Lower leg skin (tissue), 4 donors: ENCODE data around the gene SDC4. TPM values are rescaled to one million over a fixed set of nuclear protein-coding genes. Genes with fewer than 3 reads are reported as not detected.

ENCODE experiments used
- DNase-seq, 2 donors: peaks; one replicate each; pipeline ENCODE4 v3.0.0-alpha.2; 2019; ENCODE audit warnings: low spot score in 2 of 2
- H3K4me3 ChIP-seq: fragments of 200-600 bp; sonication (generic); 2 replicates; pipeline ENCODE4 v1.5.1; 2017; ENCODE audit warnings: mild to moderate bottlenecking, low read depth; ENCODE audit not compliant: poor library complexity, severe bottlenecking
- POLR2A ChIP-seq, 2 donors: fragments of 450-650 bp; IDR thresholded peaks; one replicate each; pipeline ENCODE4 v1.6.1; 2016 to 2017; ENCODE audit warnings: antibody characterized with exemption in 2 of 2, mild to moderate bottlenecking in 1 of 2, moderate library complexity in 1 of 2
- WGBS, 2 donors: methylation state at CpG; one replicate each; pipeline ENCODE4 v1.1.5; 2018; 5-methylcytosine and 5-hydroxymethylcytosine counted together
- intact Hi-C: fragments of 100-400 bp; cut with DNase I; formaldehyde crosslinking; loops from one replicate; pipeline ENCODE4 v1.15.0; 2023; ENCODE audit warnings: low total_unique reads
- total RNA-seq, 4 donors: library from RNA; depleted of rRNA; stranded (reverse); fragments of >200 nt; gene quantifications; one replicate each; pipeline ENCODE4 v1.1.0, GENCODE V29; 2016
- TF ChIP-seq, protein P1 (sequence below), 3 donors: fragments of 450-650 bp; IDR thresholded peaks; one replicate each; pipeline ENCODE4 v1.5.1; 2016; ENCODE audit warnings: antibody characterized with exemption in 3 of 3, mild to moderate bottlenecking in 3 of 3, moderate library complexity in 2 of 3

Gene SDC4
- total RNA-seq, 4 donors from 2014 or later = 226 to 317 (median 278) TPM

DNA sequence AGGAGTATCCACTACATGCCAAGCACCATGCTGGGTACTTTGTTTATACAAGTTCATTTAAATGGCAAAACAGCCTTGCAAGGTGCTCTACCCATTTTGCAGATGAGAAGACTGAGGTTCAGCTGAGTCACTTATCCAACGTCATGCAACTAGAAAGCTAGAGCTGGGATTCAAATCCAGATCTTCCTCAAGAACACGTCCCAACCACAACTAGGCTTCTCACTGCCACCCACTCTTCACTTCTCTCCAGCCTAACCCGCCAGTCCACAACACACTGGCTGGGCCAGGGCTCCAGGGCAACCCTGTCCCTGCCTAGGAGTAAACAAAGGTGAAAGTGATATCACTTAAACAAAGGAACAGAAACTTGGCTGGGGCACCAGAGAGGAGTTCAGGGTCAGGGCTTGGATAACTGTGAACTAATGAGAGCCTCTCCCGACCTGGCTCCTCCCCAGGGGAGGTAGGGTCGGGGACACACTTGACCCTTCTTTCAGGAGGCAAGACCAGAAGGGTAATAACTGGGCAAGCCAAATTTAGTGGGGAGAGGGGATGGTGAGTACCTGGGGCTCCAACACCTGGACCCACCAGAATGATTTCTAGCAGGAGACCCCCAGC is 7.9 kb downstream of the SDC4 start:
- WGBS, 2 donors = 41 to 43% methylated on average over 5 of the region's 5 CpGs
- H3K4me3 ChIP-seq = no peak overlapping the region
- intact Hi-C loops = no loop called here
- DNase-seq = peak in 1 of 2 donors; percentile 47
- TF ChIP-seq POLR2A (IDR thresholded peaks at IDR 0.05) = no peak
- TF ChIP-seq, protein P1, sequence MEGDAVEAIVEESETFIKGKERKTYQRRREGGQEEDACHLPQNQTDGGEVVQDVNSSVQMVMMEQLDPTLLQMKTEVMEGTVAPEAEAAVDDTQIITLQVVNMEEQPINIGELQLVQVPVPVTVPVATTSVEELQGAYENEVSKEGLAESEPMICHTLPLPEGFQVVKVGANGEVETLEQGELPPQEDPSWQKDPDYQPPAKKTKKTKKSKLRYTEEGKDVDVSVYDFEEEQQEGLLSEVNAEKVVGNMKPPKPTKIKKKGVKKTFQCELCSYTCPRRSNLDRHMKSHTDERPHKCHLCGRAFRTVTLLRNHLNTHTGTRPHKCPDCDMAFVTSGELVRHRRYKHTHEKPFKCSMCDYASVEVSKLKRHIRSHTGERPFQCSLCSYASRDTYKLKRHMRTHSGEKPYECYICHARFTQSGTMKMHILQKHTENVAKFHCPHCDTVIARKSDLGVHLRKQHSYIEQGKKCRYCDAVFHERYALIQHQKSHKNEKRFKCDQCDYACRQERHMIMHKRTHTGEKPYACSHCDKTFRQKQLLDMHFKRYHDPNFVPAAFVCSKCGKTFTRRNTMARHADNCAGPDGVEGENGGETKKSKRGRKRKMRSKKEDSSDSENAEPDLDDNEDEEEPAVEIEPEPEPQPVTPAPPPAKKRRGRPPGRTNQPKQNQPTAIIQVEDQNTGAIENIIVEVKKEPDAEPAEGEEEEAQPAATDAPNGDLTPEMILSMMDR (IDR thresholded peaks at IDR 0.05) = no peak

DNA sequence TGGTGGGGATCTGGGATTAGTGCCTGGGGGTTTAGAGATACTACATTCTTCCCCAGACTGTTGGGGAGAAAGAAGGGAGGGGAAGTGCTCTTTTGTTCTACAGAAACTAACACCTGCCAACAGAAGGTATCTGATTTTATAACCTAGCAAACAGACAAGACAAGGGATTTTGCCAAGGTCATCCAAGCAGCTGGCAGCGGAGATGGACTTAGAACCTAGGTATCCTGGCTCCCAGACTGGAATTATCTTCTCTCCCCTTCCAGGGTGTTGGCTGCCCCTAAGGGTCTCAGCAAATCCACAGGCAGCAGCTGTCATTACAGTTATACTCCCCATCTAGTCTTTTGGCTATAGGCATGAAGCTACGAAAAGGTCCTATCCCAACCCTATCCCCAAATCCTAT is 8.4 kb downstream of the SDC4 start:
- 80 to 83% methylated on average over 2 of the region's 2 CpGs for WGBS, 2 donors
- intact Hi-C loops = no loop called here

GRCh38 chr20:45339084-45339483 is 9.1 kb downstream of the SDC4 start:
- peak in 1 of 2 donors; percentile 76 for DNase-seq
- H3K4me3 ChIP-seq = no peak overlapping the region
- TF ChIP-seq POLR2A (IDR thresholded peaks at IDR 0.05) = no peak
- TF ChIP-seq, protein P1 (IDR thresholded peaks at IDR 0.05) = no peak
- WGBS, 2 donors = 59% methylated on average over 6 of the region's 6 CpGs
- intact Hi-C loops = no loop called here

More for the DNA sequence above, 8.4 kb downstream of the SDC4 start:
- TF ChIP-seq, protein P1 (IDR thresholded peaks at IDR 0.05) = no peak
- no peak for TF ChIP-seq POLR2A (IDR thresholded peaks at IDR 0.05)
- DNase-seq = no peak
- H3K4me3 ChIP-seq = no peak overlapping the region

GRCh38 chr20:45338121-45339030 is 9.8 kb downstream of the SDC4 start:
- DNase-seq = no peak
- WGBS, 2 donors = 71 to 72% methylated on average over 11 of the region's 11 CpGs
- TF ChIP-seq, protein P1 (IDR thresholded peaks at IDR 0.05) = no peak
- no peak for TF ChIP-seq POLR2A (IDR thresholded peaks at IDR 0.05)
- no peak overlapping the region for H3K4me3 ChIP-seq
- intact Hi-C loops = no loop called here

DNA sequence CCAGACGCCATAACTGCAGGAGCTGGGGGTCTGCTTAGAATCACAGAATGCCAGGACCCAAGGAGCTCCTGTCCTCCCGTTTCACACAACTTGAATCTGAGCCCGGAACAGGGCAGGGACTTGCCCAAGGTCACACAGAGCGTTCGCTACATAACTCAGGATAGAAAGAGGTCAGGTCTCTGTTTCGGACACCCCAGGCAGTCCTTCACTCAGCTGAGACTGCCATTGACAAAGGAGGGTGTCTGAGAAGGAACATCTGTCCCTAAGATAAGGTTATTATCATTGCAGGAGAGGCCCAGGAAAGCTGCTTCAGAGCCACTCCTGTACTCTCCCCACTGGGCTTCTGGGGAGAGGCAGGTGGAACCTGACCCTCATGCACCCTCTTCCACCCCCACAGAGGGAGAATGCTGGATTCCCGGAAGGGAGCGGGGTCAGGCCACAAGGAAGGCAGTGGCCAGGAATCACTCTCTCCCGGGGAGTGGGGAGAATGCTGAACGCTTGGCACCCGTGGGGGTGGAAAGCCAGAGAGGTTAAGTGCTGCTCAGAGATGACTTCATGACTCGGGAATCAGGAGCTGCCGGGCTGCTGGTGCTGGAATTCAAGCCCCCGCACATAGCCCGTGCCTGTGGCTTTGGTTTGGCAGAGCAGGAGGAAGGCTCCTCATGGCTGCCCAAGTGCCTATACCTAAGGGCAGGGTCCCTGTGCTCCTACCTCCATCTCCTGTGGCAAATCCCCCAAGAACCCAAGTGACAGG is 10.7 kb downstream of the SDC4 start:
- intact Hi-C loops = no loop called here
- H3K4me3 ChIP-seq = no peak overlapping the region
- TF ChIP-seq, protein P1 (IDR thresholded peaks at IDR 0.05) = no peak
- TF ChIP-seq POLR2A (IDR thresholded peaks at IDR 0.05) = no peak
- 43 to 48% methylated on average over 15 of the region's 15 CpGs for WGBS, 2 donors
- no peak for DNase-seq
